CD4-positive, alpha-beta T cell treated with Interleukin-1 beta for 1 hour (primary cell): ENCODE data around the gene GUCA2A.

ENCODE experiments used
- DNase-seq, 2 donors: peaks; one replicate each; pipeline ENCODE4 v3.0.0-alpha.2; 2020 to 2022

The GUCA2A gene

DNA sequence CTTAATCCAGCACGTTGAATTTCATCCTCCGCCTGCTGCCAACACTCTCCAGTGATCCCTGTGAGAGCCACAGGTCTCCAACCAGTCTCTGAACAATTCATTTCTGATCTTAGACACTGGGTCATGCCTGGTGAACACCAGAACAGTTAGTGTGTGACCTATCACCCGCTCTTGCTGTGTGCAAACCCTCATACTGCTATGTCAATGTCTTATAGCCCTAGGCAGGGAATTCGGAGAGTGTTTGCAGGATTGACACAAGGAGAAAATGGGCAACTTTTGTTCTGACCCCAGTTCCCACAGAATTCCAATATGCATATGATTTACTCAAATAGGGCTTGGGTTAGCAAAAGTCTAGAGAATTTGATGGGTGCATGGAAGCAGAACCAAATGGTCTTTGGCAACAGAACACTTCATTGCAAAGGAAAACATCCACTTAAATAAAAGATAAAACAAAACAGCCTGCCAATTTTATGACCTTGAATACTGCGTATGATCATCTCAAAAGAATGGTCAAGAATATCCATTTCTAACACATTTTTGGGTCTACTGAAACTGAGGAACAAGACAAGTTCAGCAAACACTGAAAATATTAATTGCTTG, 34.4 kb downstream of the GUCA2A start:
- no peak for DNase-seq

DNA sequence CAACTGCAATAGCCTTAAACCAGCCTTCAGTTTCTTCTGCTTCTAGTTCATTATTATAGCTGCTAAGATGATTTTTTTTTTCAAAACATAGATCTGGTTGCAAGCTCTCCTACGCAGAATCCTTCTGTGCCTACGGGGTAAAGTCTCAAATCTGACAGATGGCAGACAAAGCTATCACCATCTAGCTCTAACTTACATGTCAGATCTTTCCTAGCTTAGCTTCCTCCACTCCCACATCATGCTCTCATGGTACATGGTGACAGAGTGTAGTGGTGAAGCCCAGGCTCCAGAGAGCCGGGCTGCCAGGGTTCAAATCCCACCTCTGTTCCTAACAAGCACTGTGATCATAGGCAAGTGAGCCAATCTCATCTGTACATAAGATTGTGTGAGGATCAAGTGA, 35.6 kb downstream of the GUCA2A start:
- DNase-seq, result no peak

DNA sequence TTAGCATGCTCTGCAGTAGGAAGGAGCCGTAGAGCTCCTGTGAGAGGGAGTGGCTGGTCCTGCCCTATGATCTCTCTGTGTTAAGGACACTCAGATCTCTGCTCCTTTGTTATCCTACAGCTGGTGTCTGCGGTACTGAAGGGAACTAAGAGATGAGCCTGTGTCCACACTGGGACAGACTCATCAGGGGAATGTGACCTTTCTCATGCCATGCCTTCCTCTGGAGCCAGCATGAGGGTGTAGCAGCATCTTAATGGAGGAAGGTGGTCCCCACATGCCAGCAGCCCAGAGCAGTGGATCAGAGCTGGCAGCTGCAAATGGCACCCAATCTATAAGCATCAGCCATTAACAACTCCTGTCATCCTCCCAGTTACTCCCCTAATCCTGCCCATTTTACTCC, 36.0 kb downstream of the GUCA2A start:
- DNase-seq, result no peak

DNA sequence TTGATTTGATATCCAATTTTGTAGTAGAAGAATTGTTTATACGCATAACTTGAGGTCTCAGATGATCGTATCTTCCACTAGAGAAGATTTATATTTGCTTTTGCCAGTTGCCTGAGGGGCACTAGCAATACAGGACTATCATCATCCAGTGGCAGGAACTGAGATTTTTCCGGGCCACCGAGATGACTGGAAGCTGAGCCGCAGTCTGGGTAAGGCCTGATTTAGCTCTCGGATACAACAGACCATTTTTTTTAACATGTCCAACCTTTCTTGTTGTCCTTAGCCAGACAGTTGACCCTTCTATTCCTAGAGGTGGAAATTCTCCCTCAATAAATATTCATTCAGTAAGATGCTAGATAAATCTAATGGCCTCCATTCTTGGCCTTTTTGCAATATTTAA, 36.8 kb downstream of the GUCA2A start:
- no peak for DNase-seq

DNA sequence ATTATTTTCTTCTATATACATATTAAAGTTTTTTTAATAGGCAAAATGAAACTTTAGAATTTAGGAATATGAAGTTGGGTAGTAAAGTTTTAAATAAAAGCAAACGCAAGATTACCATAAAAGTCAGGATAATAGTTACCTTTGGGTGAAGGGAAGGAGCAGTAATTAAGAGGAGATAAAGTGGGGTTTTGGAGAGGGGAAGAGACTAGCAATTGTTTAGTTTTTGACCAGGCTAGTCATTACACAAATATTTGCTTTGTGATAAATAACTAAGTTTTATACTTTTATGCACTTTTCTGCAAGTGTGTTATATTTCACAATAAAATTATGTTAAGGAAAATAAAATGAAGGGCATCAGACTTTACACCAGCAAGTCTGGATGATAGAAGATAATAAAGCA, 39.0 kb downstream of the GUCA2A start:
- no peak for DNase-seq

DNA sequence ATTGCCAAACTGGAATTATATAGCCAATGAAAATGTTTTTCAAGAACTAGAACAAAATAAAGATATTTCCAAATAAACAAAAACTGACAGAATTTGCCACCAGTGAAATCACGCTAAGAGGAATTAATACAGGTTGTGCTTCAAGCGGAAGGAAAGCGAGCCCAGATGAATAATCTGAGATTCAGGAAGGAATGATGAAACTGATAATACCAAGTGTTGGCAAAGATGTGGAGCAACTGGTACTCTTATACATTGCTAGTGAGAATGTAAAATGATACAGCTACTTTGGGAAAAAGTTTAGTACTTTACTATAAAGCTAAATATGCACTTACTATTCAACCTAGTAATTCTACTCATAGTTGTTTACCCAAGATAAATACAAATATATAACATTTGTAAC, 42.1 kb downstream of the GUCA2A start:
- no peak for DNase-seq

DNA sequence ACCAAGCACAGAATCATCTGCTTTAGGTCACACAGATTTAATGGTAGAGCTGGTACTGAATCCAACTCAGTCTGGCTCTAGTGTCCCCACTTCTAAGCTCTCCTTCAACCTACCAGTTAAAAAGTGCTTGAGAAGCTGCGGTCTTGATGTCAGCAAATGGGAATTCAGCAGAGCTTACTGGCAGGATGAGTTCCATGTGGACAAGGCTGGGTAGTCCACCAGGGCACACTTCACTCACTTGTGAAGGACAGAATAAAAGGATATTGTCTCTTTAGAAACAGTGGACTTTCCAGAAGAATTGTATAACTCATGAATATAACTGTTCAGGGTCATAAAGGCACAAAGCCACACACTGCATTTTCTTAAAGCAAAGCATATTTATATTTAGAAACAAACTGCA, 46.4 kb downstream of the GUCA2A start:
- no peak for DNase-seq

DNA sequence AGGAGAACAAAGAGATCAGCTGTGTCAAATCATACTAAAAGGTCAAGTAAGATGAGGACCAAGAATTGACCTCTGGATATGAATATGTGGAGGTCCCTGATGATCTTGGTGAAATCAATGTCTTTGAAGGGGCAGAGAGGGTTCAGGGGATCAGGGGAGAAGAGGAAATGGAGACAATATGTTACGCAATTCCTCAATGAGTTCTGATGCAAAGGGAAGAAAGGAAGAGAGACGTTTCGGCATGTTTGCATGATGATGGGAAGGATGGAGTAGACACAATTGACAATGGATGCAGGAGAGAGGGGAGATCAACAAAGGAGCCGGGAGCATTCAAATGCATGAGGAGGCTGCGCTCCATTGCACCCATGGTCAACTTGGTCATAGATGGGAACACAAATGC, 47.3 kb downstream of the GUCA2A start:
- no peak for DNase-seq

DNA sequence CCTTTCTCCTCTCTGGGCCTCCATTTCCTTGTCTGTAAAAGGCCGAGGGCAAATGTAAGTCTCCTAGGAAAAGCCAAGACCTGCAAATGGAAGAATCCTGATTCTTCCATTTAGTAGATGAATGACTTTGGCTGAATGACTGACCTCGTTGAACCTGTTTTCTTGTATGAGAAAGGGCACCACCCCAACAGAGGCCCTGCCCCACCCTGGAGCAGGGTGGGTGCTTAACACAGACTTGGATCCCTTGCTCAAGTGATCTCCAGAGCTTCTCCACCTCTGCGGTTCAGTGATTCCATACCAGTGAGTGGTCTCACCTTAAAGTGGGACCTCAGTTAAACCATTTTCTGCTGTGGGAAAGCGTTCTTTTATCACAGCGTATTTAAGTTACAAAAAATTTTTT, 50.3 kb downstream of the GUCA2A start:
- no peak for DNase-seq
